SK-N-SH (cell line): ENCODE results near the gene RNF40. TPM values are rescaled to one million over a fixed set of nuclear protein-coding genes. Genes with fewer than 3 reads are reported as not detected.

Source experiments
- CTCF ChIA-PET: fragments of 300-600, 350-600 bp; formaldehyde crosslinking; extraction: SDS; loops from one replicate; lab custom pipeline; 2021; lab: Yijun Ruan, JAX
- POLR2A ChIA-PET: fragments of 350-600 bp; sonication (Branson Sonifier 250); formaldehyde crosslinking; extraction: SDS; loops from one replicate; lab custom pipeline; 2020; ENCODE audit warnings: antibody characterized with exemption, inconsistent platforms; lab: Yijun Ruan, JAX
- DNase-seq: peaks from one replicate; pipeline ENCODE4 v3.0.0; 2012
- H2AFZ ChIP-seq: fragments of 200-600 bp; sonication (generic); 2 replicates; pipeline ENCODE4 v1.8.1; 2016; ENCODE audit warnings: antibody characterized with exemption, mild to moderate bottlenecking, low read depth
- H3F3A ChIP-seq: fragments of 200-600 bp; sonication (generic); replicated peaks from 2 replicates; pipeline ENCODE3; 2016; ENCODE audit warnings: antibody characterized with exemption, mild to moderate bottlenecking; ENCODE audit not compliant: insufficient read depth
- H3K27ac ChIP-seq, 2 experiments: fragments of 200-500 bp in 1 of 2; fragments of 200-600 bp in 1 of 2; sonication (Bioruptor generic) in 1 of 2; sonication (generic), shearing (Covaris generic) in 1 of 2; 2 replicates each; pipeline versions ENCODE4 v1.5.1 to v1.6.1; 2014 to 2016; ENCODE audit warnings: low read depth in 2 of 2, inconsistent platforms in 1 of 2, low read length in 1 of 2, mild to moderate bottlenecking in 1 of 2, mixed read lengths in 1 of 2
- H3K27me3 ChIP-seq: fragments of 200-600 bp; sonication (generic), shearing (Covaris generic); 2 replicates; pipeline ENCODE4 v1.6.1; 2016; ENCODE audit warnings: mixed run types; ENCODE audit not compliant: insufficient read depth
- H3K36me3 ChIP-seq, 2 experiments: fragments of 200-500 bp in 1 of 2; fragments of 200-600 bp in 1 of 2; sonication (Bioruptor generic) in 1 of 2; sonication (generic) in 1 of 2; replicated peaks in 1 of 2; 2 replicates each; pipeline versions ENCODE3 to v1.5.1; 2014 to 2016; ENCODE audit warnings: low read length in 1 of 2, mild to moderate bottlenecking in 1 of 2; ENCODE audit not compliant: insufficient read depth in 2 of 2, control insufficient read depth in 1 of 2
- H3K4me1 ChIP-seq, 2 experiments: fragments of 200-500 bp in 1 of 2; fragments of 200-600 bp in 1 of 2; sonication (Bioruptor generic) in 1 of 2; sonication (generic), shearing (Covaris generic) in 1 of 2; 2 replicates each; pipeline versions ENCODE4 v1.5.1 to v1.6.1; 2014 to 2016; ENCODE audit warnings: low read depth in 1 of 2, low read length in 1 of 2, mixed run types in 1 of 2; ENCODE audit not compliant: insufficient read depth in 2 of 2, control insufficient read depth in 1 of 2
- H3K4me2 ChIP-seq: fragments of 200-600 bp; sonication (generic), shearing (Covaris generic); 2 replicates; pipeline ENCODE4 v1.6.1; 2017; ENCODE audit warnings: mixed run types
- H3K4me3 ChIP-seq, 2 experiments: fragments of 200-500 bp in 1 of 2; fragments of 200-600 bp in 1 of 2; sonication (Bioruptor generic) in 1 of 2; sonication (generic), shearing (Covaris generic) in 1 of 2; 2 replicates each; pipeline versions ENCODE4 v1.5.1 to v1.8.1; 2014 to 2016; ENCODE audit warnings: low read depth in 2 of 2, inconsistent platforms in 1 of 2, low read length in 1 of 2, mild to moderate bottlenecking in 1 of 2, mixed read lengths in 1 of 2, moderate library complexity in 1 of 2
- H3K79me2 ChIP-seq: fragments of 200-600 bp; sonication (generic); 2 replicates; pipeline ENCODE4 v1.8.1; 2017; ENCODE audit warnings: mild to moderate bottlenecking; ENCODE audit not compliant: insufficient read depth
- H3K9ac ChIP-seq: fragments of 200-600 bp; sonication (generic); 2 replicates; pipeline ENCODE4 v1.6.1; 2017; ENCODE audit warnings: mixed run types
- H3K9me2 ChIP-seq: fragments of 200-600 bp; sonication (generic); 2 replicates; pipeline ENCODE4 v1.6.1; 2017; ENCODE audit warnings: mixed run types
- H3K9me3 ChIP-seq: fragments of 200-600 bp; sonication (generic); 2 replicates; pipeline ENCODE4 v1.6.1; 2017; ENCODE audit warnings: mixed run types, mild to moderate bottlenecking, moderate library complexity
- H4K20me1 ChIP-seq: fragments of 200-600 bp; sonication (generic); 2 replicates; pipeline ENCODE4 v1.6.1; 2017; ENCODE audit warnings: mild to moderate bottlenecking, mixed run types; ENCODE audit not compliant: insufficient read depth
- CTCF ChIP-seq: fragments of 200-600 bp; sonication (generic); IDR thresholded peaks from 2 replicates; pipeline ENCODE4 v1.6.1; 2017; ENCODE audit warnings: antibody characterized with exemption, mild to moderate bottlenecking, moderate library complexity
- EZH2phosphoT487 ChIP-seq: fragments of 200-600 bp; sonication (generic); IDR thresholded peaks from 2 replicates; pipeline ENCODE4 v1.6.1; 2017; ENCODE audit warnings: low read depth, mixed run types, mild to moderate bottlenecking, antibody characterized with exemption, moderate library complexity, borderline replicate concordance
- FOXJ3 ChIP-seq: sonication (generic); formaldehyde crosslinking; IDR thresholded peaks from 2 replicates; pipeline ENCODE4 v1.5.1; 2020; ENCODE audit warnings: mild to moderate bottlenecking, missing genetic modification reagents
- GATA2 ChIP-seq: sonication (generic); formaldehyde crosslinking; IDR thresholded peaks from 2 replicates; pipeline ENCODE4 v1.5.0; 2020; ENCODE audit warnings: mild to moderate bottlenecking, missing genetic modification reagents
- IRF3 ChIP-seq: fragments of 150-350 bp; IDR thresholded peaks from 2 replicates; pipeline ENCODE4 v1.6.1; 2016; ENCODE audit warnings: mild to moderate bottlenecking, low read depth, low read length
- JUND ChIP-seq: IDR thresholded peaks from 2 replicates; pipeline ENCODE4 v1.4.0; 2012
- MXI1 ChIP-seq: IDR thresholded peaks from 2 replicates; pipeline ENCODE4 v1.6.1; 2012; ENCODE audit warnings: mild to moderate bottlenecking, low read depth, low read length, improper control_type of control experiment
- NFIC ChIP-seq: IDR thresholded peaks from 2 replicates; pipeline ENCODE4 v1.4.0; 2012; ENCODE audit warnings: borderline replicate concordance
- PBX3 ChIP-seq: IDR thresholded peaks from 2 replicates; pipeline ENCODE4; 2012
- POLR2AphosphoS5 ChIP-seq: IDR thresholded peaks from 2 replicates; pipeline ENCODE4 v1.6.1; 2012; ENCODE audit warnings: low read depth, low read length
- RCOR1 ChIP-seq: fragments of 150-350 bp; IDR thresholded peaks from 2 replicates; pipeline ENCODE4 v1.6.1; 2017; ENCODE audit warnings: antibody characterized with exemption, low read length
- RFX5 ChIP-seq: IDR thresholded peaks from 2 replicates; pipeline ENCODE4 v1.6.1; 2012; ENCODE audit warnings: mild to moderate bottlenecking, improper control_type of control experiment, low read length
- RXRA ChIP-seq: IDR thresholded peaks from 2 replicates; pipeline ENCODE4 v1.4.0; 2012; ENCODE audit warnings: low read depth, mild to moderate bottlenecking, borderline replicate concordance
- TAF1 ChIP-seq: IDR thresholded peaks from 2 replicates; pipeline ENCODE4 v1.6.1; 2012; ENCODE audit warnings: low read depth, mild to moderate bottlenecking, low read length, moderate library complexity, borderline replicate concordance
- USF1 ChIP-seq: IDR thresholded peaks from 2 replicates; pipeline ENCODE4 v1.4.0; 2012; ENCODE audit warnings: low read depth, borderline replicate concordance
- YY1 ChIP-seq: IDR thresholded peaks from 2 replicates; pipeline ENCODE4 v1.4.0; 2012; ENCODE audit warnings: low read depth, mild to moderate bottlenecking
- ZBTB33 ChIP-seq: IDR thresholded peaks from 2 replicates; pipeline ENCODE4 v1.4.0; 2012; ENCODE audit warnings: low read depth, borderline replicate concordance
- WGBS: methylation state at CpG from one replicate; pipeline ENCODE4 v1.1.6; 2017; ENCODE audit warnings: low lambda C conversion rate; 5-methylcytosine and 5-hydroxymethylcytosine counted together
- polyA plus RNA-seq, 3 experiments: library from polyadenylated mRNA; depleted of rRNA; stranded (reverse); fragments of >200 nt; gene quantifications; 2 replicates each; pipeline ENCODE4 v1.2.3, GENCODE V29; 2012

The RNF40 gene
- polyA plus RNA-seq, 1 of the 3 experiments (the other 2 are of a cell fraction), result 49.8 TPM

- 50% methylated on average over 8 of the region's 8 CpGs for WGBS
- Histone ChIP-seq H3K9ac (peak overlapping the region; percentile 94), H3K4me3 (peak overlapping the region; percentile 69 to 77), H3K9me3 (no peaks in the 10 kb centered on the region), H3K27ac (peak overlapping the region; percentile 75 to 82), H3K27me3 (no peaks in the 10 kb centered on the region), H3F3A (peaks cover 6% of the 10 kb centered on the region), H3K4me2 (peak overlapping the region; percentile 88), H2AFZ (peak overlapping the region; percentile 99), H4K20me1 (no peaks in the 10 kb centered on the region), H3K36me3 (no peaks in the 10 kb centered on the region), H3K4me1 (peaks cover 3 to 7% of the 10 kb centered on the region in 2 experiments; a peak in 1 of 4 replicates), H3K9me2 (no peaks in the 10 kb centered on the region), H3K79me2 (no peaks in the 10 kb centered on the region)
- TF ChIP-seq JUND, result no peak
- TF ChIP-seq RFX5, result no peak
- no peak for TF ChIP-seq CTCF
- no peak for TF ChIP-seq EZH2phosphoT487
- no peak for TF ChIP-seq YY1
- TF ChIP-seq GATA2 (CRISPR knock-in tag), result no peak
- no peak for TF ChIP-seq TAF1
- no peak for TF ChIP-seq RCOR1
- no peak for TF ChIP-seq MXI1
- no peak for TF ChIP-seq RXRA
- no peak for TF ChIP-seq FOXJ3
- TF ChIP-seq IRF3, result no peak
- TF ChIP-seq ZBTB33, result no peak
- no peak for TF ChIP-seq NFIC
- no peak for TF ChIP-seq PBX3
- TF ChIP-seq POLR2AphosphoS5, result no peak
- no peak for TF ChIP-seq USF1
- ChIA-PET POLR2A (interaction anchor here (0.7 to 2.9 kb wide), 17 partner anchors 9 to 269 kb away, joined by 3 to 128 read pairs (median 5); partner anchors contain the start of genes ZNF629, ZNF646 and ZNF668), CTCF (interaction anchor here (0.9 to 3.1 kb wide), 7 partner anchors 9 to 113 kb away, joined by 3 to 20 read pairs (median 8); partner anchors contain the start of gene ZNF629)
- DNase-seq, result no peak
These were observed 42.9 kb downstream of the RNF40 start for GRCh38 chr16:30805056-30805369.
